Mesendoderm (in vitro differentiated cells): ENCODE data around the gene DAB1.

ENCODE experiments used
- DNase-seq: peaks from one replicate; pipeline ENCODE4 v3.0.0; 2013
- H2AK5ac ChIP-seq: 2 replicates; pipeline ENCODE4 v1.6.1; 2013; ENCODE audit warnings: low read length, inconsistent platforms
- H2BK120ac ChIP-seq: 2 replicates; pipeline ENCODE4 v1.6.1; 2013; ENCODE audit warnings: low read depth, mild to moderate bottlenecking, low read length, moderate library complexity, mixed read lengths
- H2BK15ac ChIP-seq: replicated peaks from 2 replicates; pipeline ENCODE4 v1.6.1; 2013; ENCODE audit warnings: low read depth, mild to moderate bottlenecking, moderate library complexity
- H2BK5ac ChIP-seq: 2 replicates; pipeline ENCODE4 v1.6.1; 2013; ENCODE audit warnings: low read length, inconsistent platforms
- H3K18ac ChIP-seq: 2 replicates; pipeline ENCODE4 v1.6.1; 2013; ENCODE audit warnings: mild to moderate bottlenecking, low read length, mixed read lengths
- H3K23ac ChIP-seq: one replicate; pipeline ENCODE4 v1.6.1; 2013; ENCODE audit warnings: low read length
- H3K27ac ChIP-seq: 2 replicates; pipeline ENCODE4 v1.5.1; 2013; ENCODE audit warnings: low read depth, mild to moderate bottlenecking, inconsistent platforms, low read length, moderate library complexity
- H3K27me3 ChIP-seq: 2 replicates; pipeline ENCODE4 v1.6.1; 2013; ENCODE audit warnings: low read length, control low read depth, mild to moderate bottlenecking, inconsistent platforms; ENCODE audit not compliant: insufficient read depth, poor library complexity
- H3K36me3 ChIP-seq: 2 replicates; pipeline ENCODE4 v1.6.1; 2013; ENCODE audit warnings: low read length, inconsistent platforms; ENCODE audit not compliant: control insufficient read depth, insufficient read depth
- H3K4ac ChIP-seq: one replicate; pipeline ENCODE4 v1.6.1; 2013; ENCODE audit warnings: low read depth, mild to moderate bottlenecking, low read length, moderate library complexity
- H3K4me1 ChIP-seq: 2 replicates; pipeline ENCODE4 v1.6.1; 2013; ENCODE audit warnings: low read depth, low read length, inconsistent platforms; ENCODE audit not compliant: control insufficient read depth
- H3K4me2 ChIP-seq: 2 replicates; pipeline ENCODE4 v1.6.1; 2013; ENCODE audit warnings: low read length
- H3K4me3 ChIP-seq: 2 replicates; pipeline ENCODE4 v1.5.1; 2013; ENCODE audit warnings: mild to moderate bottlenecking, low read length
- H3K56ac ChIP-seq: one replicate; pipeline ENCODE4 v1.6.1; 2013; ENCODE audit warnings: low read length
- H3K79me1 ChIP-seq: 2 replicates; pipeline ENCODE4 v1.6.1; 2013; ENCODE audit warnings: low read length, inconsistent platforms
- H3K79me2 ChIP-seq: 2 replicates; pipeline ENCODE4 v1.6.1; 2013; ENCODE audit warnings: mild to moderate bottlenecking, low read length; ENCODE audit not compliant: control insufficient read depth, insufficient read depth
- H3K9ac ChIP-seq: 2 replicates; pipeline ENCODE4 v1.6.1; 2013; ENCODE audit warnings: low read length, inconsistent platforms
- H4K5ac ChIP-seq: one replicate; pipeline ENCODE4 v1.6.1; 2013; ENCODE audit warnings: low read length
- H4K8ac ChIP-seq: one replicate; pipeline ENCODE4 v1.6.1; 2013; ENCODE audit warnings: low read depth, mild to moderate bottlenecking, control low read depth, low read length, moderate library complexity
- WGBS: extraction: QIAGEN DNeasy Blood & Tissue Kit; methylation state at CpG from one replicate; pipeline ENCODE4 v1.1.7; 2013; ENCODE audit warnings: low lambda C conversion rate, missing lambda C conversion rate; ENCODE audit not compliant: insufficient coverage; ENCODE audit errors: extremely low coverage; 5-methylcytosine and 5-hydroxymethylcytosine counted together

The DAB1 gene

GRCh38 chr1:57198912-57199311 is 224.9 kb downstream of the DAB1 start:
- Histone ChIP-seq H2BK5ac (no peak overlapping the region), H2BK120ac (no peak overlapping the region), H3K56ac (peak overlapping the region; percentile 29), H2AK5ac (no peak overlapping the region), H3K4me2 (no peak overlapping the region), H4K8ac (no peak overlapping the region), H3K36me3 (no peaks in the 10 kb centered on the region), H3K27me3 (no peaks in the 10 kb centered on the region), H3K9ac (no peak overlapping the region), H3K23ac (no peak overlapping the region), H3K27ac (no peak overlapping the region), H3K79me1 (peaks cover 4% of the 10 kb centered on the region), H2BK15ac (no peak overlapping the region), H3K4me1 (peaks cover 4% of the 10 kb centered on the region), H3K4ac (no peak overlapping the region), H3K18ac (no peak overlapping the region), H4K5ac (no peak overlapping the region), H3K79me2 (no peaks in the 10 kb centered on the region), H3K4me3 (no peak overlapping the region)
- WGBS: no CpG with 5 or more reads among the region's 2 CpGs
- no peak for DNase-seq

- H3K18ac ChIP-seq: no peak overlapping the region
- no peaks in the 10 kb centered on the region for H3K36me3 ChIP-seq
- H3K9ac ChIP-seq: no peak overlapping the region
- no peak overlapping the region for H2BK120ac ChIP-seq
- WGBS: no CpG with 5 or more reads among the region's 1 CpG
- H3K4me1 ChIP-seq: peaks cover 4% of the 10 kb centered on the region
- H2AK5ac ChIP-seq: no peak overlapping the region
- H3K23ac ChIP-seq: no peak overlapping the region
- no peak overlapping the region for H4K5ac ChIP-seq
- no peak overlapping the region for H3K4me2 ChIP-seq
- H3K79me2 ChIP-seq: no peaks in the 10 kb centered on the region
- peaks cover 6% of the 10 kb centered on the region for H3K79me1 ChIP-seq
- no peak overlapping the region for H3K27ac ChIP-seq
- H3K27me3 ChIP-seq: no peaks in the 10 kb centered on the region
- no peak overlapping the region for H2BK5ac ChIP-seq
- no peak overlapping the region for H3K56ac ChIP-seq
- no peak overlapping the region for H3K4me3 ChIP-seq
- H3K4ac ChIP-seq: no peak overlapping the region
- H4K8ac ChIP-seq: no peak overlapping the region
- DNase-seq: no peak
- H2BK15ac ChIP-seq: no peak overlapping the region
Measured at GRCh38 chr1:57195436-57195941, 228.4 kb downstream of the DAB1 start.

- H3K79me1 ChIP-seq: peaks cover 7% of the 10 kb centered on the region
Measured at GRCh38 chr1:57192222-57192621, 231.6 kb downstream of the DAB1 start.

GRCh38 chr1:57190898-57191297 is 233.0 kb downstream of the DAB1 start:
- Histone ChIP-seq H3K79me2 (no peaks in the 10 kb centered on the region), H3K27ac (no peak overlapping the region), H3K23ac (no peak overlapping the region), H3K4me3 (no peak overlapping the region), H3K4ac (no peak overlapping the region), H2BK15ac (no peak overlapping the region), H4K5ac (no peak overlapping the region), H3K79me1 (peaks cover 7% of the 10 kb centered on the region), H2BK5ac (no peak overlapping the region), H3K9ac (no peak overlapping the region), H3K18ac (no peak overlapping the region), H2AK5ac (no peak overlapping the region), H2BK120ac (no peak overlapping the region), H3K56ac (no peak overlapping the region), H3K4me1 (no peaks in the 10 kb centered on the region), H4K8ac (no peak overlapping the region), H3K4me2 (no peak overlapping the region), H3K27me3 (no peaks in the 10 kb centered on the region), H3K36me3 (no peaks in the 10 kb centered on the region)
- WGBS: no CpG with 5 or more reads among the region's 2 CpGs
- DNase-seq: no peak

More at GRCh38 chr1:57192222-57192621, 231.6 kb downstream of the DAB1 start:
- no peak overlapping the region for H2BK15ac ChIP-seq
- no peak for DNase-seq
- no peak overlapping the region for H4K5ac ChIP-seq
- H3K23ac ChIP-seq: no peak overlapping the region
- no peak overlapping the region for H2BK120ac ChIP-seq
- WGBS: no CpG with 5 or more reads among the region's 2 CpGs
- H3K9ac ChIP-seq: no peak overlapping the region
- no peak overlapping the region for H2AK5ac ChIP-seq
- H3K27ac ChIP-seq: no peak overlapping the region
- H3K4me3 ChIP-seq: no peak overlapping the region
- no peaks in the 10 kb centered on the region for H3K79me2 ChIP-seq
- no peak overlapping the region for H3K4me2 ChIP-seq
- H3K56ac ChIP-seq: no peak overlapping the region
- no peak overlapping the region for H2BK5ac ChIP-seq
- no peaks in the 10 kb centered on the region for H3K27me3 ChIP-seq
- no peaks in the 10 kb centered on the region for H3K4me1 ChIP-seq
- H3K18ac ChIP-seq: no peak overlapping the region
- H3K4ac ChIP-seq: no peak overlapping the region
- H3K36me3 ChIP-seq: no peaks in the 10 kb centered on the region
- no peak overlapping the region for H4K8ac ChIP-seq

GRCh38 chr1:57188168-57188567 is 235.7 kb downstream of the DAB1 start:
- no peak overlapping the region for H3K4ac ChIP-seq
- no peaks in the 10 kb centered on the region for H3K36me3 ChIP-seq
- H4K5ac ChIP-seq: no peak overlapping the region
- H3K4me1 ChIP-seq: no peaks in the 10 kb centered on the region
- H3K79me2 ChIP-seq: no peaks in the 10 kb centered on the region
- H3K56ac ChIP-seq: no peak overlapping the region
- no peak overlapping the region for H3K4me2 ChIP-seq
- no peak overlapping the region for H3K27ac ChIP-seq
- H3K4me3 ChIP-seq: no peak overlapping the region
- DNase-seq: no peak
- H2AK5ac ChIP-seq: no peak overlapping the region
- H3K27me3 ChIP-seq: no peaks in the 10 kb centered on the region
- H3K23ac ChIP-seq: no peak overlapping the region
- H3K9ac ChIP-seq: no peak overlapping the region
- H2BK120ac ChIP-seq: no peak overlapping the region
- no peak overlapping the region for H2BK5ac ChIP-seq
- WGBS: no CpG with 5 or more reads among the region's 2 CpGs
- no peak overlapping the region for H4K8ac ChIP-seq
- H3K18ac ChIP-seq: no peak overlapping the region
- peaks cover 8% of the 10 kb centered on the region for H3K79me1 ChIP-seq
- H2BK15ac ChIP-seq: no peak overlapping the region

- DNase-seq: no peak
- Histone ChIP-seq H3K79me2 (no peaks in the 10 kb centered on the region), H3K23ac (no peak overlapping the region), H3K27ac (no peak overlapping the region), H3K4me1 (no peaks in the 10 kb centered on the region), H3K79me1 (peaks cover 6% of the 10 kb centered on the region), H2BK120ac (no peak overlapping the region), H4K8ac (no peak overlapping the region), H4K5ac (no peak overlapping the region), H3K27me3 (no peaks in the 10 kb centered on the region), H2AK5ac (no peak overlapping the region), H3K56ac (no peak overlapping the region), H3K4ac (no peak overlapping the region), H3K4me3 (no peak overlapping the region), H3K4me2 (no peak overlapping the region), H3K18ac (no peak overlapping the region), H2BK5ac (no peak overlapping the region), H3K9ac (no peak overlapping the region), H2BK15ac (no peak overlapping the region), H3K36me3 (no peaks in the 10 kb centered on the region)
- no CpG with 5 or more reads among the region's 3 CpGs for WGBS
Measured at GRCh38 chr1:57186455-57186854, 237.4 kb downstream of the DAB1 start.
